ENCODE results near the gene B4GALT6.

Gene B4GALT6

DNA sequence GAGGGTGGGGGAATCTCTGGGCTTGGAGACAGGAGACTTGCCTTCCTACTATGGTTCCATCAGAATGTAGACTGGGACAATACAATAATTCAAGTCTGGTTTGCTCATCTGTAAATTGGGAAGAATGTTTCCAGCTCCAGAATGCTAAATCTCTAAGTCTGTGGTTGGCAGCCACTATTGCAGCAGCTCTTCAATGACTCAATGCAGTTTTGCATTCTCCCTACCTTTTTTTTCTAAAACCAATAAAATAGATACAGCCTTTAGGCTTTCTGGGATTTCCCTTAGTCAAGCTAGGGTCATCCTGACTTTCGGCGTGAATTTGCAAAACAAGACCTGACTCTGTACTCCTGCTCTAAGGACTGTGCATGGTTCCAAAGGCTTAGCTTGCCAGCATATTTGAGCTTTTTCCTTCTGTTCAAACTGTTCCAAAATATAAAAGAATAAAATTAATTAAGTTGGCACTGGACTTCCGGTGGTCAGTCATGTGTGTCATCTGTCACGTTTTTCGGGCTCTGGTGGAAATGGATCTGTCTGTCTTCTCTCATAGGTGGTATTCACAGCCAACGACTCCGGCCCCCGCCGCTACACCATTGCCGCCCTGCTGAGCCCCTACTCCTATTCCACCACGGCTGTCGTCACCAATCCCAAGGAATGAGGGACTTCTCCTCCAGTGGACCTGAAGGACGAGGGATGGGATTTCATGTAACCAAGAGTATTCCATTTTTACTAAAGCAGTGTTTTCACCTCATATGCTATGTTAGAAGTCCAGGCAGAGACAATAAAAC lies 86.2 kb downstream of the B4GALT6 start:
- Mint-ChIP-seq H3K36me3 (no peaks in the 10 kb centered on the region), H3K27me3 (peaks cover 7% of the 10 kb centered on the region), H3K27ac (no peak overlapping the region), H3K4me1 (no peaks in the 10 kb centered on the region), H3K9me3 (no peaks in the 10 kb centered on the region), H3K4me3 (no peak overlapping the region)
- no peak for DNase-seq
- CTCF ChIA-PET, result interaction anchor here (1.1 kb wide), 1 partner anchor 125 kb away, joined by 4 read pairs; no protein-coding TSS in a partner anchor

DNA sequence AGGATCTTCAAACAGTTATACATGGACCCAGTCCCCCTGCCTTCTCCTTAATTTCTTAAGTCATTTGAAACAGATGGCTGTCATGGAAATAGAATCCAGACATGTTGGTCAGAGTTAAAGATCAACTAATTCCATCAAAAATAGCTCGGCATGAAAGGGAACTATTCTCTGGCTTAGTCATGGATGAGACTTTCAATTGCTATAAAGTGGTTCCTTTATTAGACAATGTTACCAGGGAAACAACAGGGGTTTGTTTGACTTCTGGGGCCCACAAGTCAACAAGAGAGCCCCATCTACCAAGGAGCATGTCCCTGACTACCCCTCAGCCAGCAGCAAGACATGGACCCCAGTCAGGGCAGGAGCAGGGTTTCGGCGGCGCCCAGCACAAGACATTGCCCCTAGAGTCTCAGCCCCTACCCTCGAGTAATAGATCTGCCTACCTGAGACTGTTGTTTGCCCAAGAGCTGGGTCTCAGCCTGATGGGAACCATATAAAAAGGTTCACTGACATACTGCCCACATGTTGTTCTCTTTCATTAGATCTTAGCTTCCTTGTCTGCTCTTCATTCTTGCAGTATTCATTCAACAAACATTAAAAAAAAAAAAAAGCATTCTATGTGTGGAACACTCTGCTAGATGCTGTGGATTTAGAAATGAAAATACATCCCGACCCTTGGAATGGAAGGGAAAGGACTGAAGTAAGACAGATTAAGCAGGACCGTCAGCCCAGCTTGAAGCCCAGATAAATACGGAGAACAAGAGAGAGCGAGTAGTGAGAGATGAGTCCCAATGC lies 88.1 kb downstream of the B4GALT6 start:
- no peak for DNase-seq
- H3K4me3 Mint-ChIP-seq, result no peak overlapping the region
- no peaks in the 10 kb centered on the region for H3K4me1 Mint-ChIP-seq
- H3K27me3 Mint-ChIP-seq, result peaks cover 7% of the 10 kb centered on the region
- no peaks in the 10 kb centered on the region for H3K9me3 Mint-ChIP-seq
- CTCF ChIA-PET, result no interaction called here
- H3K27ac Mint-ChIP-seq, result no peak overlapping the region
- H3K36me3 Mint-ChIP-seq, result no peaks in the 10 kb centered on the region

DNA sequence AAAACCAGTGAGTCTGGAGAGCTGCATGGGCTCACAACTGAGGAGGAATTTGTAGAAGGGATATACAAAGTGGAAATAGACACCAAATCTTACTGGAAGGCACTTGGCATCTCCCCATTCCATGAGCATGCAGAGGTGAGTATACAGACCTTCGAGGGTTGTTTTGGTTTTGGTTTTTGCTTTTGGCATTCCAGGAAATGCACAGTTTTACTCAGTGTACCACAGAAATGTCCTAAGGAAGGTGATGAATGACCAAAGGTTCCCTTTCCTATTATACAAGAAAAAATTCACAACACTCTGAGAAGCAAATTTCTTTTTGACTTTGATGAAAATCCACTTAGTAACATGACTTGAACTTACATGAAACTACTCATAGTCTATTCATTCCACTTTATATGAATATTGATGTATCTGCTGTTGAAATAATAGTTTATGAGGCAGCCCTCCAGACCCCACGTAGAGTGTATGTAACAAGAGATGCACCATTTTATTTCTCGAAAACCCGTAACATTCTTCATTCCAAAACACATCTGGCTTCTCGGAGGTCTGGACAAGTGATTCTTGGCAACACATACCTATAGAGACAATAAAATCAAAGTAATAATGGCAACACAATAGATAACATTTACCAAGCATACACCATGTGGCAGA lies 89.1 kb downstream of the B4GALT6 start:
- Mint-ChIP-seq H3K4me1 (no peaks in the 10 kb centered on the region), H3K36me3 (no peaks in the 10 kb centered on the region), H3K9me3 (no peaks in the 10 kb centered on the region), H3K4me3 (no peak overlapping the region), H3K27ac (no peak overlapping the region), H3K27me3 (peaks cover 11% of the 10 kb centered on the region)
- DNase-seq, result no peak
- CTCF ChIA-PET, result no interaction called here

DNA sequence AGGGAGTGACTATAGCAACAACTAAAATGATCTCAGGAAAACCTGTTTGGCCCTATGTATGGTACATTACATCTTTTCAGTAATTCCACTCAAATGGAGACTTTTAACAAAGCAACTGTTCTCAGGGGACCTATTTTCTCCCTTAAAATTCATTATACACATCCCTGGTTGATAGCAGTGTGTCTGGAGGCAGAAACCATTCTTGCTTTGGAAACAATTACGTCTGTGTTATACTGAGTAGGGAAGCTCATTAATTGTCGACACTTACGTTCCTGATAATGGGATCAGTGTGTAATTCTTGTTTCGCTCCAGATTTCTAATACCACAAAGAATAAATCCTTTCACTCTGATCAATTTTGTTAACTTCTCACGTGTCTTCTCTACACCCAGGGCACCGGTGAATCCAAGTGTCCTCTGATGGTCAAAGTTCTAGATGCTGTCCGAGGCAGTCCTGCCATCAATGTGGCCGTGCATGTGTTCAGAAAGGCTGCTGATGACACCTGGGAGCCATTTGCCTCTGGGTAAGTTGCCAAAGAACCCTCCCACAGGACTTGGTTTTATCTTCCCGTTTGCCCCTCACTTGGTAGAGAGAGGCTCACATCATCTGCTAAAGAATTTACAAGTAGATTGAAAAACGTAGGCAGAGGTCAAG lies 91.7 kb downstream of the B4GALT6 start:
- Mint-ChIP-seq H3K27me3 (peaks cover 8% of the 10 kb centered on the region), H3K4me1 (no peaks in the 10 kb centered on the region), H3K9me3 (no peaks in the 10 kb centered on the region), H3K36me3 (no peaks in the 10 kb centered on the region), H3K4me3 (no peak overlapping the region), H3K27ac (no peak overlapping the region)
- CTCF ChIA-PET, result interaction anchor here (0.7 kb wide), 1 partner anchor 130 kb away, joined by 4 read pairs; no protein-coding TSS in a partner anchor
- no peak for DNase-seq

DNA sequence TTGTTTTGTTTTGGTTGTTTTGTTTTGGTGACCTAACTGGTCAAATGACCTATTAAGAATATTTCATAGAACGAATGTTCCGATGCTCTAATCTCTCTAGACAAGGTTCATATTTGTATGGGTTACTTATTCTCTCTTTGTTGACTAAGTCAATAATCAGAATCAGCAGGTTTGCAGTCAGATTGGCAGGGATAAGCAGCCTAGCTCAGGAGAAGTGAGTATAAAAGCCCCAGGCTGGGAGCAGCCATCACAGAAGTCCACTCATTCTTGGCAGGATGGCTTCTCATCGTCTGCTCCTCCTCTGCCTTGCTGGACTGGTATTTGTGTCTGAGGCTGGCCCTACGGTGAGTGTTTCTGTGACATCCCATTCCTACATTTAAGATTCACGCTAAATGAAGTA lies 92.8 kb downstream of the B4GALT6 start, which contains the start of gene TTR:
Gene TTR, plus strand, starts transcription at position 250 of the 400 bp plus-strand sequence. Its CDS starts 26 bp downstream, at position 276.
- no peak within 1 kb of the TSS for H3K4me3 Mint-ChIP-seq
- no peaks in the 10 kb centered on the region for H3K9me3 Mint-ChIP-seq
- CTCF ChIA-PET, result interaction anchor here (0.7 kb wide), 1 partner anchor 131 kb away, joined by 4 read pairs; no protein-coding TSS in a partner anchor
- no peak within 1 kb of the TSS for H3K27ac Mint-ChIP-seq
- DNase-seq, result no peak
- peaks cover 8% of the 10 kb centered on the region for H3K27me3 Mint-ChIP-seq
- H3K36me3 Mint-ChIP-seq, result no peaks in the 10 kb centered on the region
- no peaks in the 10 kb centered on the region for H3K4me1 Mint-ChIP-seq

DNA sequence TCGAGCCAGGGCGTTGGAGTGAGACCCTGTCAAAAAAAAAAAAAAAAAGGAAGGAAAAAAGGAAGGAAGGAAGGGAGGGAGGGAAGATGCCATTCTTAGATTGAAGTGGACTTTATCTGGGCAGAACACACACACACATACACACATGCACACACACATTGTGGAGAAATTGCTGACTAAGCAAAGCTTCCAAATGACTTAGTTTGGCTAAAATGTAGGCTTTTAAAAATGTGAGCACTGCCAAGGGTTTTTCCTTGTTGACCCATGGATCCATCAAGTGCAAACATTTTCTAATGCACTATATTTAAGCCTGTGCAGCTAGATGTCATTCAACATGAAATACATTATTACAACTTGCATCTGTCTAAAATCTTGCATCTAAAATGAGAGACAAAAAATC lies 93.3 kb downstream of the B4GALT6 start:
- H3K27ac Mint-ChIP-seq, result no peak overlapping the region
- no peaks in the 10 kb centered on the region for H3K4me1 Mint-ChIP-seq
- peaks cover 8% of the 10 kb centered on the region for H3K27me3 Mint-ChIP-seq
- no peak overlapping the region for H3K4me3 Mint-ChIP-seq
- H3K36me3 Mint-ChIP-seq, result no peaks in the 10 kb centered on the region
- CTCF ChIA-PET, result no interaction called here
- H3K9me3 Mint-ChIP-seq, result no peaks in the 10 kb centered on the region
- no peak for DNase-seq

DNA sequence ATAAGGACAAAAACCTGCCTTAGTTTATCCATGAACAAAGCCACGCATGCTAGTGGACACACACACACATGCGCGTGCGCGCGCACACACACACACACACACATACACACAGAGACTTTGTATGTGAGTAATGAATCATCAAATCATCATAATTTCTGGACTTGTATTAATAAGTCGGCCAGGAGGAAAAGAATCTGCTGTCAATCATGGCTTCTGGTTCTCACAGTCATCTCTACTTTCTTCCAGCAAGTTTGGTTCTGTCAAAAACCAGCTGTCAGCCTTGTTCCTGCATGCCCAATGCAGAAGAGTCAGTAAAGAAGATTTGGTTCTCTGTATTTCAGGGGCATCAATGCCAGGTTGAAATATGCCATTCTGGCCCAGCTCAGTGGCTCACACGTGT lies 93.8 kb downstream of the B4GALT6 start:
- no peak for DNase-seq
- Mint-ChIP-seq H3K9me3 (no peaks in the 10 kb centered on the region), H3K27me3 (peaks cover 8% of the 10 kb centered on the region), H3K36me3 (no peaks in the 10 kb centered on the region), H3K27ac (no peak overlapping the region), H3K4me3 (no peak overlapping the region), H3K4me1 (no peaks in the 10 kb centered on the region)
- CTCF ChIA-PET, result no interaction called here

DNA sequence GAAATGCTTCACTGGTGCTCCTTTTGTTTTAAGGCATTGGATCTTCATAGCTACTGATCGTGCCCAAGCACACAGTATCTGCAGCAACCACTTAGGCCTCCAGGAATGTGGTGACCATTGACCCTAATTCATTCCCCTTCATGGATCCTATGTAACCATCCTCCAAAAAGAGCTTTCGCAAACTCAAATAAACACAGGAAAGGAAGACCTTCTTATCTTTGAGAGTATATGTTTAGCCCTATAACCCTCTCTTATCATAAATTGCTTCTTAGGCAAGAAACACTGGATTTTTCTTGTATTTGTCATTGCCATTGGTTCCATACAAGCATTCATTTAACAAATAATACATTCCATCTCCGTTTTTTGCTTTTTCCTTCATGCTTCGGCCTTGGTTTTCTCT lies 96.9 kb downstream of the B4GALT6 start:
- Mint-ChIP-seq H3K27ac (no peak overlapping the region), H3K27me3 (peaks cover 5% of the 10 kb centered on the region), H3K9me3 (no peaks in the 10 kb centered on the region), H3K4me1 (no peaks in the 10 kb centered on the region), H3K36me3 (no peaks in the 10 kb centered on the region), H3K4me3 (no peak overlapping the region)
- no peak for DNase-seq
- CTCF ChIA-PET, result no interaction called here

DNA sequence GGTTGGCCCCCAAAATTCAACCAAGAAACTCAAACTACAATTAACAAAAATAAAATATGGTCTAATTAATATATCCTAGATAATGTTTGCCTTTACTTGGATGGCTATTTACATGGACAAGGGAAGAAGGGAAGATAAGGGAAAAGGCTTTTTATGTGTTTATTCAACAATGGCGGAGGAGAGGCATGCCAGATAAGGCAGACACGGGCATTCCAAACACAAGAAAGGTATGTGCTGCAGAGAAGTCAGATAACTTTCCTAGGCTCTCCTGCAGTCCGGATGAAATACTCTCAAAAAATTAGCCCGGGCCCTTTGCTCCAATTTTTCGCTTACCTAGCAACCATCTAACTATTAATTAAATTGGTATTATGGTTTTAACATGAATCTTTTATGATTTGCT lies 97.8 kb downstream of the B4GALT6 start:
- Mint-ChIP-seq H3K36me3 (no peaks in the 10 kb centered on the region), H3K4me1 (no peaks in the 10 kb centered on the region), H3K9me3 (no peaks in the 10 kb centered on the region), H3K4me3 (no peak overlapping the region), H3K27ac (no peak overlapping the region), H3K27me3 (peaks cover 5% of the 10 kb centered on the region)
- DNase-seq, result no peak
- CTCF ChIA-PET, result no interaction called here

DNA sequence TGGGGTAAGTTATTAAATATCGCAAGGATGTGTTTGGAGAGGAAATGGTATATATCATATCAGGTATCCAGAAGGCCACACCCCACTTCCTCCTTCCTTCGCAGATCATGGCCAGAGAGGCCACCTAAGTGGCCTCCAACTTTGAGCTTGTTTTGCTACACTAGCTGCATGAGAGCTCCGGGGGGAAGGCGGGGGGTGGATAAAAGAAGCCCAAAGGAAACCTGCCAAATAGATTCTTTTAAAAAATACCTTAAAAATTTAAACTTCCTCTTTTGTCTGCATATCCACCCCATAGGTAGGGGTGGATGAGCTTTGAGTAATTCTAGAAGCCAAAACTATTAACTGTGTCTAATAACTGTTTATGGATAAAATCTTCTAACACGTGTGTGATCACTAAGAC lies 98.4 kb downstream of the B4GALT6 start:
- no peak for DNase-seq
- CTCF ChIA-PET, result no interaction called here
- H3K27ac Mint-ChIP-seq, result no peak overlapping the region
- H3K4me1 Mint-ChIP-seq, result no peaks in the 10 kb centered on the region
- H3K27me3 Mint-ChIP-seq, result peaks cover 4% of the 10 kb centered on the region
- no peak overlapping the region for H3K4me3 Mint-ChIP-seq
- H3K36me3 Mint-ChIP-seq, result no peaks in the 10 kb centered on the region
- no peaks in the 10 kb centered on the region for H3K9me3 Mint-ChIP-seq

DNA sequence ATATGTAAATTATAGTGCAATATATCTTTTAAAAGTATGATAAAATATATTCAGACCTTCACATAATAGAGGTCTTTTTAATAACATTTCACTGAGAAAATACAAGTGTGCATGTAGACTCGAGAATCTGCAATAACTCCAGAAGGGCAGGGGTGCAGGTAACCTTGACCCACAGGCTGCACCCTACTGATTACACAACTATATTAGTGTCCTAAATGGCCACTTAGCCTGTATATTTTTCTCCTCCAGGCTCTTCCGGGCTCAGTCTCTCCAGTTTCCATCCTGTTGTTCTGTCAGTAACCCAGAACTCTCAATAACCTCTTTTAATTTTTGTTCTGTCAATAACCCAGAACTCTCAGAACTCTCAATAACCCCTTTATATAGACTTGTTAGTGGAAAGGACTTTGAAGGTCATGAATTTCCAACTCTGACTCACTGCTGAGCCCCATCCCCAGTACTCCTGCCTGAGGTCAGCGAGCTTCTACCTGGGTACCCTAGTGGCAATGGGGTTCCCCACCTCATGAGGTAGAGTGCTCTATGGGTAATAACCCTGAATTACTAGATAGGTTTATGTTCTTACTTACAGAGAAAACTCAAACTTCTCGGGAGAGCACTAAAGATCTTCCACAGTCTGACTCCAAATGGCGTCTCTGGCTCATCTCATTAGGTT lies 101.1 kb downstream of the B4GALT6 start:
- DNase-seq, result no peak
- CTCF ChIA-PET, result no interaction called here
- Mint-ChIP-seq H3K4me3 (no peak overlapping the region), H3K36me3 (no peaks in the 10 kb centered on the region), H3K9me3 (no peaks in the 10 kb centered on the region), H3K4me1 (no peaks in the 10 kb centered on the region), H3K27ac (no peak overlapping the region), H3K27me3 (no peaks in the 10 kb centered on the region)

DNA sequence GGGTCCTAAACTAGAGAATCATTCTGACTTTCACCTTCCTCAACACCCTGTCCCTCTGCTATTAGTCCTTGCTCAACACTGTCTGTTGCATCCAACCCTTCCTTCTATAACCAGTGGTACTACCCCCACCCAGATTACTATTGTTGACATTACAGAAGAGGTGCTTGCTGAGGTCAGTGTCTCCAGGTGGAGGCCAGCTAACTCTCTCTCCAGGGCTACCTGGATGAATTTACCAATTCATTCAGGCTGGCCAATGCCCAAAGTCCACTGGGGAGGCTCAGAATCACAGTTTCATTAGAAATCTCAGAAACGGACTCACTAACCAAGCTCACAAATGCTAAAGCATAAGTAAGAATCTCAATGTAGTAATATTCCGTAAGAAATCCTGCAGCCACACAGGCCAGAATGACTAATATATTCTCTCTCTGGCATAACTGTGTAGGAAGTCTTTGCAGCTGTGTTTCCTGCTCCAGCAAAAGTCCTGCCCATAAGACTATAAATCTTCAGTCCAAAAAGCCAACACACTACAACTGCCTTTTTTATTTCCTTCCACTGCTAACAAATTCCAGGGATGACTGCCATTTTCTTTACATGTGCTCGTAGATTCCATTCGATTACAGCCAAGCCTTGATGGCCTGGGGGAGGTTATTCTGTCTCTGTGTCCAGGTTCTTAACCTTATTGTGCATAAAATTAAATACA lies 102.7 kb downstream of the B4GALT6 start:
- Mint-ChIP-seq H3K9me3 (no peaks in the 10 kb centered on the region), H3K4me1 (no peaks in the 10 kb centered on the region), H3K27me3 (no peaks in the 10 kb centered on the region), H3K36me3 (no peaks in the 10 kb centered on the region), H3K27ac (no peak overlapping the region), H3K4me3 (no peak overlapping the region)
- CTCF ChIA-PET, result no interaction called here
- no peak for DNase-seq

DNA sequence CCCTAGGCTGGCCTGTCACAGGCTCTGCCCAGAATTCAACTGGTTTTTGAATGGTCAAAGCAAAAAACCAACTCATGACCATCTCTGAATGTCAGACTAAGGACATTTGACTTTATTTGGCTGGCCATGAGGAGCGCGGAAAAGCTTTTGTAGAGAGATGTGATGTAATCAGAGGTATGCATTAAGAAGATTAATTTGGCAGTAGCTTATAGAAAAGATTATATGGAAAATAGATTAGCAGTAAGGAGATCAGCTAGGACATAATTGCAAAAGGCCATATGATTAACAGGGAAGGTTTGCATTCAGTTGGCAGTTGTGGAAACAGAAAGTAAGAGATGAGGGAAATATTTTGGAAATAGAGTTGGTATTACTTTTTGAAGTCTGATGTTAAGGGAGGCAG lies 105.0 kb downstream of the B4GALT6 start:
- Mint-ChIP-seq H3K36me3 (no peaks in the 10 kb centered on the region), H3K27me3 (no peaks in the 10 kb centered on the region), H3K27ac (no peak overlapping the region), H3K9me3 (no peaks in the 10 kb centered on the region), H3K4me1 (no peaks in the 10 kb centered on the region), H3K4me3 (no peak overlapping the region)
- no peak for DNase-seq
- CTCF ChIA-PET, result interaction anchor here (1.7 kb wide), 1 partner anchor 23 kb away, joined by 4 read pairs; no protein-coding TSS in a partner anchor
